ENCODE results near the gene CDH5.

DNA sequence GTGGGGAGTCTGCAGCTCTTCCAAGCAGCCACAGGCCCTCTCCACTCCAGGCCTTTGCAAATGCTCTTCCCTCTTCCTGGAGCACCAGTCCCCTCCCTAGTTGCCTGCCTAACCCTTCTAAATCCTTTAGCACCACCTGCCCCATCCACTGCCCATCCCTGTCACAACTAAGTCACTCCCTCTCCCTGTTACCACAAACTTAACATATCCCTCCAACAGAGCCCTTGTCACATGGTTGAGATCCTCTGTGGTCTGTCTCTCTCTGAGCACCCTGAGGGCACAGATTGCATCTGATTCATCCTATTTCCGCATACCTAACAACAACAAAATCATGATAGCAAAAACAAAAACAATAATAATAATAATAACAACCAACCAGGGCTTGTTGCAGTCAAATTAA is 49.6 kb downstream of the CDH5 start:
- TF ChIP-seq, protein P1, sequence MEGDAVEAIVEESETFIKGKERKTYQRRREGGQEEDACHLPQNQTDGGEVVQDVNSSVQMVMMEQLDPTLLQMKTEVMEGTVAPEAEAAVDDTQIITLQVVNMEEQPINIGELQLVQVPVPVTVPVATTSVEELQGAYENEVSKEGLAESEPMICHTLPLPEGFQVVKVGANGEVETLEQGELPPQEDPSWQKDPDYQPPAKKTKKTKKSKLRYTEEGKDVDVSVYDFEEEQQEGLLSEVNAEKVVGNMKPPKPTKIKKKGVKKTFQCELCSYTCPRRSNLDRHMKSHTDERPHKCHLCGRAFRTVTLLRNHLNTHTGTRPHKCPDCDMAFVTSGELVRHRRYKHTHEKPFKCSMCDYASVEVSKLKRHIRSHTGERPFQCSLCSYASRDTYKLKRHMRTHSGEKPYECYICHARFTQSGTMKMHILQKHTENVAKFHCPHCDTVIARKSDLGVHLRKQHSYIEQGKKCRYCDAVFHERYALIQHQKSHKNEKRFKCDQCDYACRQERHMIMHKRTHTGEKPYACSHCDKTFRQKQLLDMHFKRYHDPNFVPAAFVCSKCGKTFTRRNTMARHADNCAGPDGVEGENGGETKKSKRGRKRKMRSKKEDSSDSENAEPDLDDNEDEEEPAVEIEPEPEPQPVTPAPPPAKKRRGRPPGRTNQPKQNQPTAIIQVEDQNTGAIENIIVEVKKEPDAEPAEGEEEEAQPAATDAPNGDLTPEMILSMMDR (IDR thresholded peaks at IDR 0.05), result no peak
- TF ChIP-seq POLR2A (IDR thresholded peaks at IDR 0.05), result no peak
- no peak for TF ChIP-seq POLR2AphosphoS5 (IDR thresholded peaks at IDR 0.05; ENCODE audit: insufficient read depth in 1 of 2, low read depth in 1 of 2)

Data from vagina (tissue), 2 donors.